ENCODE measurements around the gene CBARP. TPM values are rescaled to one million over a fixed set of nuclear protein-coding genes. Genes with fewer than 3 reads are reported as not detected.

The CBARP gene
- total and polyA plus RNA-seq, 2 donors (not counting 3 experiments of a cell fraction or from before 2014, with no cell fraction given) = 3.5 to 9.2 TPM

GRCh38 chr19:1232652-1233072, 5.1 kb downstream of the CBARP start:
- H3K79me2 ChIP-seq (ENCODE audit: control insufficient read depth, insufficient read depth, low read length) = no peaks in the 10 kb centered on the region
- no peak overlapping the region for H3K4me3 ChIP-seq (replicated peaks in 1 of 3; ENCODE audit: insufficient read depth in 1 of 3, low read depth in 1 of 3, low read length in 3 of 3)
- no peak overlapping the region for H3K27ac ChIP-seq (ENCODE audit: insufficient read depth, low read depth, low read length)
- no peak for TF ChIP-seq GATA2 (IDR thresholded peaks at IDR 0.05; ENCODE audit: insufficient read depth, insufficient read length, low read depth, low read length)
- DNase-seq (ENCODE audit: low read depth, low spot score) (peak; percentile 54), FAIRE-seq (peak; percentile 58)
- H3K9ac ChIP-seq (replicated peaks; ENCODE audit: extremely low read depth, insufficient read depth, low read length) = no peak overlapping the region
- H3K27me3 ChIP-seq (ENCODE audit: control insufficient read depth in 2 of 2, insufficient read depth in 2 of 2, low read length in 2 of 2) = no peaks in the 10 kb centered on the region
- no peaks in the 10 kb centered on the region for H4K20me1 ChIP-seq (replicated peaks; ENCODE audit: control insufficient read depth, extremely low read depth, insufficient read depth, low read length)
- peaks cover 0 to 18% of the 10 kb centered on the region in 2 experiments for H3K36me3 ChIP-seq (ENCODE audit: control insufficient read depth in 2 of 2, extremely low read depth in 1 of 2, insufficient read depth in 2 of 2, low read length in 2 of 2)
- CTCF ChIA-PET = interaction anchor here (0.7 to 1.6 kb wide), 4 partner anchors 10 to 172 kb away, joined by 3 to 7 read pairs (median 4); no protein-coding TSS in a partner anchor
- POLR2A ChIA-PET = no interaction called here
- no peaks in the 10 kb centered on the region for H3K9me3 ChIP-seq (replicated peaks; ENCODE audit: control insufficient read depth, insufficient read depth, low read length)
- dilution Hi-C loops (cut with MboI; ENCODE audit: extremely low pct_ligation_motif_present, low sequenced_read_pairs) (no loop called here), intact Hi-C loops (cut with micrococcal nuclease) (no loop called here)
- no peaks in the 10 kb centered on the region for H3K9me1 ChIP-seq (replicated peaks; ENCODE audit: control insufficient read depth, extremely low read depth, insufficient read depth, low read length)
- no peak overlapping the region for H2AFZ ChIP-seq (ENCODE audit: low read depth, low read length)
- H3K4me1 ChIP-seq (ENCODE audit: control insufficient read depth, extremely low read depth, insufficient read depth, low read length) = peaks cover 10% of the 10 kb centered on the region
- no TSS peak for BruUV-seq (replicated peaks)
- no peak overlapping the region for H3K4me2 ChIP-seq (ENCODE audit: insufficient read depth, low read length)

- BruUV-seq (replicated peaks) = no TSS peak
- intact Hi-C loops (cut with micrococcal nuclease) = no loop called here
- Histone ChIP-seq H4K20me1 (replicated peaks; ENCODE audit: control insufficient read depth, extremely low read depth, insufficient read depth, low read length) (no peaks in the 10 kb centered on the region), H3K79me2 (ENCODE audit: control insufficient read depth, insufficient read depth, low read length) (no peaks in the 10 kb centered on the region), H3K36me3 (ENCODE audit: control insufficient read depth in 2 of 2, extremely low read depth in 1 of 2, insufficient read depth in 2 of 2, low read length in 2 of 2) (peaks cover 0 to 18% of the 10 kb centered on the region in 2 experiments), H3K27me3 (ENCODE audit: control insufficient read depth in 2 of 2, insufficient read depth in 2 of 2, low read length in 2 of 2) (no peaks in the 10 kb centered on the region), H3K9me1 (replicated peaks; ENCODE audit: control insufficient read depth, extremely low read depth, insufficient read depth, low read length) (no peaks in the 10 kb centered on the region), H3K9ac (replicated peaks; ENCODE audit: extremely low read depth, insufficient read depth, low read length) (no peak overlapping the region), H3K4me3 (replicated peaks in 1 of 3; ENCODE audit: insufficient read depth in 1 of 3, low read depth in 1 of 3, low read length in 3 of 3) (no peak overlapping the region), H3K27ac (ENCODE audit: insufficient read depth, low read depth, low read length) (no peak overlapping the region), H2AFZ (ENCODE audit: low read depth, low read length) (no peak overlapping the region), H3K4me2 (ENCODE audit: insufficient read depth, low read length) (no peak overlapping the region), H3K9me3 (replicated peaks; ENCODE audit: control insufficient read depth, insufficient read depth, low read length) (no peaks in the 10 kb centered on the region), H3K4me1 (ENCODE audit: control insufficient read depth, extremely low read depth, insufficient read depth, low read length) (peaks cover 10% of the 10 kb centered on the region)
- DNase-seq (ENCODE audit: low read depth, low spot score) (no peak), FAIRE-seq (no peak)
- ChIA-PET POLR2A (no interaction called here), CTCF (interaction anchor here (1.2 to 1.6 kb wide), 3 partner anchors 9 to 119 kb away, joined by 4 to 7 read pairs (median 5); no protein-coding TSS in a partner anchor)
- dilution Hi-C loops (cut with MboI; ENCODE audit: extremely low pct_ligation_motif_present, low sequenced_read_pairs) = no loop called here
- TF ChIP-seq, protein P1, sequence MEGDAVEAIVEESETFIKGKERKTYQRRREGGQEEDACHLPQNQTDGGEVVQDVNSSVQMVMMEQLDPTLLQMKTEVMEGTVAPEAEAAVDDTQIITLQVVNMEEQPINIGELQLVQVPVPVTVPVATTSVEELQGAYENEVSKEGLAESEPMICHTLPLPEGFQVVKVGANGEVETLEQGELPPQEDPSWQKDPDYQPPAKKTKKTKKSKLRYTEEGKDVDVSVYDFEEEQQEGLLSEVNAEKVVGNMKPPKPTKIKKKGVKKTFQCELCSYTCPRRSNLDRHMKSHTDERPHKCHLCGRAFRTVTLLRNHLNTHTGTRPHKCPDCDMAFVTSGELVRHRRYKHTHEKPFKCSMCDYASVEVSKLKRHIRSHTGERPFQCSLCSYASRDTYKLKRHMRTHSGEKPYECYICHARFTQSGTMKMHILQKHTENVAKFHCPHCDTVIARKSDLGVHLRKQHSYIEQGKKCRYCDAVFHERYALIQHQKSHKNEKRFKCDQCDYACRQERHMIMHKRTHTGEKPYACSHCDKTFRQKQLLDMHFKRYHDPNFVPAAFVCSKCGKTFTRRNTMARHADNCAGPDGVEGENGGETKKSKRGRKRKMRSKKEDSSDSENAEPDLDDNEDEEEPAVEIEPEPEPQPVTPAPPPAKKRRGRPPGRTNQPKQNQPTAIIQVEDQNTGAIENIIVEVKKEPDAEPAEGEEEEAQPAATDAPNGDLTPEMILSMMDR (IDR thresholded peaks at IDR 0.05; ENCODE audit: extremely low read depth in 1 of 2, insufficient read depth in 1 of 2, low read depth in 1 of 2, low read length in 2 of 2) = no peak
- TF ChIP-seq JUN (IDR thresholded peaks at IDR 0.05; ENCODE audit: borderline replicate concordance, insufficient read depth, insufficient read length, low read depth) (no peak), MYC (IDR thresholded peaks at IDR 0.05; ENCODE audit: low read depth, low read length) (no peak), MAX (IDR thresholded peaks at IDR 0.05; ENCODE audit: insufficient read depth, insufficient read length) (no peak), FOS (IDR thresholded peaks at IDR 0.05; ENCODE audit: borderline replicate concordance, insufficient read depth, low read length) (no peak), POLR2A (IDR thresholded peaks at IDR 0.05; ENCODE audit: low read depth, low read length) (no peak), EZH2 (IDR thresholded peaks at IDR 0.05; ENCODE audit: borderline replicate concordance, low read depth, low read length, severe bottlenecking) (no peak), POLR2AphosphoS5 (IDR thresholded peaks at IDR 0.05; ENCODE audit: insufficient read depth, low read depth, low read length) (no peak), GATA2 (IDR thresholded peaks at IDR 0.05; ENCODE audit: insufficient read depth, insufficient read length, low read depth, low read length) (no peak)
Measured at GRCh38 chr19:1231729-1232637, 5.8 kb downstream of the CBARP start.
